BLaER1 treated with 17β-estradiol and CSF1 and Interleukin-3, amounts not matched to agents 10 nM and 100 nM (cell line): ENCODE measurements around the gene FXN.
"Not testable (repeated sequence)": the region's sequence is repeated elsewhere in the genome, so short reads cannot be mapped to it uniquely, and the experiment has no call there.

ENCODE experiments used
- H3K27ac ChIP-seq, 11 experiments: shearing (Covaris generic); formaldehyde crosslinking; 2 replicates each; pipeline ENCODE4 v1.8.1; 2022
- H3K27me3 ChIP-seq, 11 experiments: shearing (Covaris generic); formaldehyde crosslinking; 2 replicates each; pipeline ENCODE4 v1.8.1; 2022
- H3K36me3 ChIP-seq, 11 experiments: shearing (Covaris generic); formaldehyde crosslinking; 2 replicates each; pipeline ENCODE4 v1.8.1; 2022
- H3K4me1 ChIP-seq, 10 experiments: shearing (Covaris generic); formaldehyde crosslinking; 2 replicates each; pipeline ENCODE4 v1.8.1; 2022
- H3K4me2 ChIP-seq, 11 experiments: shearing (Covaris generic); formaldehyde crosslinking; 2 replicates each; pipeline ENCODE4 v1.8.1; 2022
- H3K4me3 ChIP-seq, 10 experiments: shearing (Covaris generic); formaldehyde crosslinking; 2 replicates each; pipeline ENCODE4 v1.8.1; 2022
- H3K9ac ChIP-seq, 11 experiments: shearing (Covaris generic); formaldehyde crosslinking; 2 replicates each; pipeline ENCODE4 v1.8.1; 2022
- H3K9me3 ChIP-seq, 11 experiments: shearing (Covaris generic); formaldehyde crosslinking; replicated peaks in 1 of 11; 2 replicates each; pipeline ENCODE4 v1.8.1; 2022
- H4K20me1 ChIP-seq, 11 experiments: shearing (Covaris generic); formaldehyde crosslinking; 2 replicates each; pipeline ENCODE4 v1.8.1; 2022
- Cebpa-rat ChIP-seq, 11 experiments: shearing (Covaris generic); IDR thresholded peaks; 2 replicates each; pipeline ENCODE4 v1.8.1; 2022

Gene FXN

GRCh38 chr9:69085569-69086283, 50.2 kb downstream of the FXN start:
- Histone ChIP-seq H3K36me3 (peaks cover 0 to 5% (median 0%) of the 10 kb centered on the region in 11 experiments; a peak in 2 of 22 replicates), H3K9ac (no peak overlapping the region), H3K4me2 (no peak overlapping the region), H3K27ac (no peak overlapping the region), H3K9me3 (0 out of 22 replicates have a peak, but pooled peaks cover 0 to 5% (median 0%) of the 10 kb centered on the region in 11 experiments), H3K4me3 (no peak overlapping the region), H3K4me1 (no peaks in the 10 kb centered on the region), H4K20me1 (no peaks in the 10 kb centered on the region), H3K27me3 (no peaks in the 10 kb centered on the region)
- TF ChIP-seq Cebpa-rat (IDR thresholded peaks at IDR 0.05): no peak

- Histone ChIP-seq H3K4me2 (no peak overlapping the region), H3K4me3 (no peak overlapping the region), H3K9me3 (0 out of 22 replicates have a peak, but pooled peaks cover 0 to 5% (median 0%) of the 10 kb centered on the region in 11 experiments), H3K27me3 (no peaks in the 10 kb centered on the region), H3K4me1 (no peaks in the 10 kb centered on the region), H3K9ac (no peak overlapping the region), H3K27ac (no peak overlapping the region), H4K20me1 (no peaks in the 10 kb centered on the region), H3K36me3 (peaks cover 0 to 3% (median 0%) of the 10 kb centered on the region in 11 experiments; a peak in 1 of 22 replicates)
- TF ChIP-seq Cebpa-rat (IDR thresholded peaks at IDR 0.05): no peak
Measured at GRCh38 chr9:69086312-69086711, 50.8 kb downstream of the FXN start.

GRCh38 chr9:69086769-69087168, 51.2 kb downstream of the FXN start:
- H3K9me3 ChIP-seq: 0 out of 22 replicates have a peak, but pooled peaks cover 0 to under 1% (median 0%) of the 10 kb centered on the region in 11 experiments
- H3K4me3 ChIP-seq: no peak overlapping the region
- H3K27ac ChIP-seq: no peak overlapping the region
- H3K36me3 ChIP-seq: peaks cover 0 to 3% (median 0%) of the 10 kb centered on the region in 11 experiments; a peak in 1 of 22 replicates
- TF ChIP-seq Cebpa-rat (IDR thresholded peaks at IDR 0.05): no peak
- H3K9ac ChIP-seq: no peak overlapping the region
- no peaks in the 10 kb centered on the region for H3K4me1 ChIP-seq
- H3K27me3 ChIP-seq: no peaks in the 10 kb centered on the region
- H3K4me2 ChIP-seq: no peak overlapping the region
- no peaks in the 10 kb centered on the region for H4K20me1 ChIP-seq

GRCh38 chr9:69089082-69089481, 53.5 kb downstream of the FXN start:
- Histone ChIP-seq H4K20me1 (no peaks in the 10 kb centered on the region), H3K4me1 (no peaks in the 10 kb centered on the region), H3K9ac (no peak overlapping the region), H3K4me2 (no peak overlapping the region), H3K27ac (no peak overlapping the region), H3K36me3 (peaks cover 0 to 1% (median 0%) of the 10 kb centered on the region in 11 experiments; a peak in 1 of 22 replicates), H3K27me3 (no peaks in the 10 kb centered on the region), H3K9me3 (no peaks in the 10 kb centered on the region), H3K4me3 (no peak overlapping the region)
- TF ChIP-seq Cebpa-rat (IDR thresholded peaks at IDR 0.05): no peak

GRCh38 chr9:69089491-69089890, 53.9 kb downstream of the FXN start:
- Histone ChIP-seq H3K9me3 (no peaks in the 10 kb centered on the region), H3K9ac (no peak overlapping the region), H3K4me1 (no peaks in the 10 kb centered on the region), H3K36me3 (no peaks in the 10 kb centered on the region; a peak in 1 of 22 replicates), H3K27ac (no peak overlapping the region), H3K4me2 (no peak overlapping the region), H3K27me3 (no peaks in the 10 kb centered on the region), H3K4me3 (no peak overlapping the region), H4K20me1 (no peaks in the 10 kb centered on the region)
- TF ChIP-seq Cebpa-rat (IDR thresholded peaks at IDR 0.05): no peak

GRCh38 chr9:69090140-69090750, 54.7 kb downstream of the FXN start:
- H3K9ac ChIP-seq: no peak overlapping the region
- H3K4me3 ChIP-seq: no peak overlapping the region
- no peaks in the 10 kb centered on the region for H3K4me1 ChIP-seq
- no peaks in the 10 kb centered on the region for H3K9me3 ChIP-seq
- TF ChIP-seq Cebpa-rat (IDR thresholded peaks at IDR 0.05): no peak
- no peaks in the 10 kb centered on the region for H4K20me1 ChIP-seq
- H3K36me3 ChIP-seq: no peaks in the 10 kb centered on the region; a peak in 1 of 22 replicates
- no peak overlapping the region for H3K27ac ChIP-seq
- no peak overlapping the region for H3K4me2 ChIP-seq
- no peaks in the 10 kb centered on the region for H3K27me3 ChIP-seq

- no peaks in the 10 kb centered on the region for H4K20me1 ChIP-seq
- H3K4me2 ChIP-seq: no peak overlapping the region
- H3K9me3 ChIP-seq: no peaks in the 10 kb centered on the region
- TF ChIP-seq Cebpa-rat (IDR thresholded peaks at IDR 0.05): no peak
- no peaks in the 10 kb centered on the region for H3K4me1 ChIP-seq
- no peak overlapping the region for H3K4me3 ChIP-seq
- H3K27me3 ChIP-seq: no peaks in the 10 kb centered on the region
- H3K27ac ChIP-seq: no peak overlapping the region
- H3K9ac ChIP-seq: no peak overlapping the region
- no peaks in the 10 kb centered on the region for H3K36me3 ChIP-seq
Measured at GRCh38 chr9:69090946-69091345, 55.4 kb downstream of the FXN start.

GRCh38 chr9:69093471-69094103, 58.0 kb downstream of the FXN start:
- Histone ChIP-seq H4K20me1 (no peaks in the 10 kb centered on the region), H3K27me3 (no peaks in the 10 kb centered on the region), H3K36me3 (no peaks in the 10 kb centered on the region), H3K4me1 (no peaks in the 10 kb centered on the region), H3K27ac (no peak overlapping the region), H3K9ac (no peak overlapping the region), H3K4me2 (no peak overlapping the region), H3K4me3 (no peak overlapping the region), H3K9me3 (no peaks in the 10 kb centered on the region)
- TF ChIP-seq Cebpa-rat (IDR thresholded peaks at IDR 0.05): no peak

GRCh38 chr9:69094361-69095135, 59.0 kb downstream of the FXN start:
- H3K27ac ChIP-seq, H3K9me3 ChIP-seq, H3K27me3 ChIP-seq, H4K20me1 ChIP-seq, H3K4me1 ChIP-seq, H3K9ac ChIP-seq, H3K4me3 ChIP-seq, H3K4me2 ChIP-seq, H3K36me3 ChIP-seq: not testable (repeated sequence)
